HepG2 (cell line): ENCODE measurements around the gene GGT7. TPM values are rescaled to one million over a fixed set of nuclear protein-coding genes. Genes with fewer than 3 reads are reported as not detected.

Source experiments
- ESRRA ChIP-seq: sonication (generic); formaldehyde crosslinking; IDR thresholded peaks from 2 replicates; pipeline ENCODE4 v1.5.1; 2020; ENCODE audit warnings: mild to moderate bottlenecking, low read depth, missing genetic modification reagents
- FOXO4 ChIP-seq: sonication (generic); formaldehyde crosslinking; conservative IDR thresholded peaks from 2 replicates; pipeline ENCODE4 v1.8.1; 2023; ENCODE audit warnings: missing genetic modification reagents
- HCFC1 ChIP-seq: fragments of 150-350 bp; IDR thresholded peaks from 2 replicates; pipeline ENCODE4 v1.6.1; 2014; ENCODE audit warnings: low read depth, low read length
- KDM1A ChIP-seq: IDR thresholded peaks from 2 replicates; pipeline ENCODE4 v1.6.1; 2016; ENCODE audit warnings: missing compliant biosample characterization
- KDM2A ChIP-seq: sonication (generic); formaldehyde crosslinking; IDR thresholded peaks from 2 replicates; pipeline ENCODE4 v1.4.0; 2020; ENCODE audit warnings: low read depth, missing genetic modification reagents, borderline replicate concordance
- RBFOX2 ChIP-seq: fragments of 200-400 bp; formaldehyde crosslinking; IDR thresholded peaks from 2 replicates; pipeline ENCODE4 v1.6.1; 2017; ENCODE audit warnings: low read depth, mild to moderate bottlenecking, low read length
- THYN1 ChIP-seq: sonication (generic); formaldehyde crosslinking; IDR thresholded peaks from 2 replicates; pipeline ENCODE4 v1.8.1; 2023; ENCODE audit warnings: low read depth, mild to moderate bottlenecking, moderate library complexity, missing genetic modification reagents, borderline replicate concordance
- TOPORS ChIP-seq: sonication (generic); formaldehyde crosslinking; IDR thresholded peaks from 2 replicates; pipeline ENCODE4 v1.8.0; 2023; ENCODE audit warnings: mild to moderate bottlenecking, missing genetic modification reagents
- ZFP36 ChIP-seq: fragments of 150-350 bp; IDR thresholded peaks from 2 replicates; pipeline ENCODE4 v1.6.1; 2018; ENCODE audit warnings: borderline replicate concordance, low read length, low read depth; ENCODE audit not compliant: partially characterized antibody
- ZFX ChIP-seq: sonication (generic); formaldehyde crosslinking; IDR thresholded peaks from 2 replicates; pipeline ENCODE4 v1.4.0; 2020; ENCODE audit warnings: mild to moderate bottlenecking, low read depth, missing genetic modification reagents, moderate library complexity
- ZNF296 ChIP-seq: sonication (generic); formaldehyde crosslinking; conservative IDR thresholded peaks from 2 replicates; pipeline ENCODE4 v1.5.0; 2020; ENCODE audit warnings: mild to moderate bottlenecking, missing genetic modification reagents
- ZNF329 ChIP-seq: sonication (generic); formaldehyde crosslinking; IDR thresholded peaks from 2 replicates; pipeline ENCODE4 v1.9.0; 2021; ENCODE audit warnings: low read depth, mild to moderate bottlenecking, missing genetic modification reagents
- ZNF558 ChIP-seq: sonication (generic); formaldehyde crosslinking; IDR thresholded peaks from 2 replicates; pipeline ENCODE4 v1.9.0; 2022; ENCODE audit warnings: mild to moderate bottlenecking, missing genetic modification reagents, borderline replicate concordance
- ZSCAN21 ChIP-seq: sonication (generic); formaldehyde crosslinking; IDR thresholded peaks from 2 replicates; pipeline ENCODE4 v1.8.0; 2022; ENCODE audit warnings: mild to moderate bottlenecking, missing genetic modification reagents, moderate library complexity, borderline replicate concordance
- polyA plus RNA-seq, 8 experiments: library from polyadenylated mRNA; depleted of rRNA in 3 of 8; stranded (reverse) in 7 of 8; unstranded in 1 of 8; fragments of >200 nt; fragmentation: Illumina TruSeq in 4 of 8; extraction: Trizol in 4 of 8; gene quantifications; 2 replicates each; pipeline versions ENCODE4 v1.2.1 to v1.2.3, GENCODE V29; 2011 to 2016; ENCODE audit warnings: low read depth in 4 of 8, missing spikeins in 1 of 8, mixed read lengths in 1 of 8; ENCODE audit not compliant: insufficient read depth in 1 of 8
- total RNA-seq, 5 experiments: library from RNA; depleted of rRNA; stranded (reverse); fragments of >200 nt; fragmentation: Illumina TruSeq; extraction: Trizol; gene quantifications; 2 replicates each; pipeline ENCODE4 v1.2.3, GENCODE V29; 2016; ENCODE audit warnings: low read depth in 1 of 5
- TF ChIP-seq, protein P1 (sequence below): sonication (generic); formaldehyde crosslinking; IDR thresholded peaks from 2 replicates; pipeline ENCODE4 v1.5.0; 2020; ENCODE audit warnings: missing genetic modification reagents
- TF ChIP-seq, protein P2 (sequence below), 2 experiments: sonication (generic) in 1 of 2; formaldehyde crosslinking in 1 of 2; IDR thresholded peaks; 2 replicates each; pipeline versions ENCODE4 v1.6.1 to v1.9.0; 2014 to 2022; ENCODE audit warnings: antibody characterized with exemption in 1 of 2, borderline replicate concordance in 1 of 2, inconsistent platforms in 1 of 2, low read depth in 1 of 2, missing genetic modification reagents in 1 of 2
- TF ChIP-seq, protein P3 (sequence below): sonication (generic); formaldehyde crosslinking; IDR thresholded peaks from 2 replicates; pipeline ENCODE4 v1.5.1; 2020; ENCODE audit warnings: missing genetic modification reagents, mild to moderate bottlenecking, borderline replicate concordance

GGT7 gene
- total and polyA plus RNA-seq, 2 of the 13 experiments (the other 11 are each of a cell fraction or from before 2014, with no cell fraction given), result 6.6 to 23.0 TPM

DNA sequence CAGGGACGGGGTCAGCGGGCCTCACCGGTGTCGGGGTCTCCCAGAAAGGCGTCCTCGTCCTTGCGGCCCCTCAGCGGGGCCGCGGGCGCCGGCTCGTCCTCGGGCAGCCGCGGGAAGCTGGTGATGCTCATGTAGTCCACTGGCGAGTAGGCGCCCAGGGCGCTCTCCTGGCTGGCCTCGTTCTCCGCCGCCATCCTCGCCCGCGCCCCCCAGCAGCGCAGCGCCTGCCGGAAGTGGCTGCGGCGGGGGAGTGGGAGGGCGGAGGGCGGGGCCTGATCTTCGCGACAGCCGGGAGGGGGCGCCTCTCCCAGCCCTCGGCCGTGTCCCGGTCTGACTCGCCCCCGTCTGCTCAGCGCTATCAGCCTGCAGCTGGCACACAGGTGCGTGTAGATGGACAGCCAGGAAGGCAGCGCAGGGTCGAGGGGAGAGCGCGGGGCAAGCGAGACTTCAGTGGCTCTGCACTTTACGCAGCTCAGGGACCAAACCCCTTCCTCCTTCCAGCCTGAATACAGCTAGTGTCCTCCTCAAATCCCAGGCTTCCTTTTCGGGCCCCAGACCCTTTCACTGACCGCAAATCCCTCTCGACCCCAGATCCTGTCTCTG is at the start of gene GGT7 (continued):
- TF ChIP-seq THYN1 (CRISPR knock-in tag), result no peak
- TF ChIP-seq, protein P1, sequence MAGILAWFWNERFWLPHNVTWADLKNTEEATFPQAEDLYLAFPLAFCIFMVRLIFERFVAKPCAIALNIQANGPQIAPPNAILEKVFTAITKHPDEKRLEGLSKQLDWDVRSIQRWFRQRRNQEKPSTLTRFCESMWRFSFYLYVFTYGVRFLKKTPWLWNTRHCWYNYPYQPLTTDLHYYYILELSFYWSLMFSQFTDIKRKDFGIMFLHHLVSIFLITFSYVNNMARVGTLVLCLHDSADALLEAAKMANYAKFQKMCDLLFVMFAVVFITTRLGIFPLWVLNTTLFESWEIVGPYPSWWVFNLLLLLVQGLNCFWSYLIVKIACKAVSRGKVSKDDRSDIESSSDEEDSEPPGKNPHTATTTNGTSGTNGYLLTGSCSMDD (CRISPR knock-in tag), result no peak
- peak; percentile 48; the same call in 1 of the 2 replicates for TF ChIP-seq ZNF296 (CRISPR knock-in tag)
- peak; percentile 98 for TF ChIP-seq KDM2A
- peak; percentile 80; the same call in 1 of the 2 replicates for TF ChIP-seq ZNF558
- no peak for TF ChIP-seq HCFC1
- no peak for TF ChIP-seq ZFP36
- TF ChIP-seq, protein P2, sequence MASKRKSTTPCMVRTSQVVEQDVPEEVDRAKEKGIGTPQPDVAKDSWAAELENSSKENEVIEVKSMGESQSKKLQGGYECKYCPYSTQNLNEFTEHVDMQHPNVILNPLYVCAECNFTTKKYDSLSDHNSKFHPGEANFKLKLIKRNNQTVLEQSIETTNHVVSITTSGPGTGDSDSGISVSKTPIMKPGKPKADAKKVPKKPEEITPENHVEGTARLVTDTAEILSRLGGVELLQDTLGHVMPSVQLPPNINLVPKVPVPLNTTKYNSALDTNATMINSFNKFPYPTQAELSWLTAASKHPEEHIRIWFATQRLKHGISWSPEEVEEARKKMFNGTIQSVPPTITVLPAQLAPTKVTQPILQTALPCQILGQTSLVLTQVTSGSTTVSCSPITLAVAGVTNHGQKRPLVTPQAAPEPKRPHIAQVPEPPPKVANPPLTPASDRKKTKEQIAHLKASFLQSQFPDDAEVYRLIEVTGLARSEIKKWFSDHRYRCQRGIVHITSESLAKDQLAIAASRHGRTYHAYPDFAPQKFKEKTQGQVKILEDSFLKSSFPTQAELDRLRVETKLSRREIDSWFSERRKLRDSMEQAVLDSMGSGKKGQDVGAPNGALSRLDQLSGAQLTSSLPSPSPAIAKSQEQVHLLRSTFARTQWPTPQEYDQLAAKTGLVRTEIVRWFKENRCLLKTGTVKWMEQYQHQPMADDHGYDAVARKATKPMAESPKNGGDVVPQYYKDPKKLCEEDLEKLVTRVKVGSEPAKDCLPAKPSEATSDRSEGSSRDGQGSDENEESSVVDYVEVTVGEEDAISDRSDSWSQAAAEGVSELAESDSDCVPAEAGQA (IDR thresholded peaks at IDR 0.05; ENCODE audit: low read depth), result no peak
- TF ChIP-seq, protein P2 (CRISPR knock-in tag; IDR thresholded peaks at IDR 0.05; ENCODE audit: borderline replicate concordance), result no peak
- TF ChIP-seq, protein P3, sequence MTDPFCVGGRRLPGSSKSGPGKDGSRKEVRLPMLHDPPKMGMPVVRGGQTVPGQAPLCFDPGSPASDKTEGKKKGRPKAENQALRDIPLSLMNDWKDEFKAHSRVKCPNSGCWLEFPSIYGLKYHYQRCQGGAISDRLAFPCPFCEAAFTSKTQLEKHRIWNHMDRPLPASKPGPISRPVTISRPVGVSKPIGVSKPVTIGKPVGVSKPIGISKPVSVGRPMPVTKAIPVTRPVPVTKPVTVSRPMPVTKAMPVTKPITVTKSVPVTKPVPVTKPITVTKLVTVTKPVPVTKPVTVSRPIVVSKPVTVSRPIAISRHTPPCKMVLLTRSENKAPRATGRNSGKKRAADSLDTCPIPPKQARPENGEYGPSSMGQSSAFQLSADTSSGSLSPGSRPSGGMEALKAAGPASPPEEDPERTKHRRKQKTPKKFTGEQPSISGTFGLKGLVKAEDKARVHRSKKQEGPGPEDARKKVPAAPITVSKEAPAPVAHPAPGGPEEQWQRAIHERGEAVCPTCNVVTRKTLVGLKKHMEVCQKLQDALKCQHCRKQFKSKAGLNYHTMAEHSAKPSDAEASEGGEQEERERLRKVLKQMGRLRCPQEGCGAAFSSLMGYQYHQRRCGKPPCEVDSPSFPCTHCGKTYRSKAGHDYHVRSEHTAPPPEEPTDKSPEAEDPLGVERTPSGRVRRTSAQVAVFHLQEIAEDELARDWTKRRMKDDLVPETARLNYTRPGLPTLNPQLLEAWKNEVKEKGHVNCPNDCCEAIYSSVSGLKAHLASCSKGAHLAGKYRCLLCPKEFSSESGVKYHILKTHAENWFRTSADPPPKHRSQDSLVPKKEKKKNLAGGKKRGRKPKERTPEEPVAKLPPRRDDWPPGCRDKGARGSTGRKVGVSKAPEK, result no peak
- TF ChIP-seq ZNF329 (CRISPR knock-in tag), result peak; percentile 80; the same call in 1 of the 2 replicates
- peak; percentile 80; the same call in 1 of the 2 replicates for TF ChIP-seq ESRRA
- peak; percentile 91 for TF ChIP-seq ZFX (CRISPR knock-in tag)
- TF ChIP-seq ZSCAN21, result peak; percentile 68; the same call in 1 of the 2 replicates
- peak; percentile 85 for TF ChIP-seq RBFOX2
- no peak for TF ChIP-seq FOXO4 (CRISPR knock-in tag)
- TF ChIP-seq TOPORS (CRISPR knock-in tag), result no peak; the same call in none of the 2 replicates
- TF ChIP-seq KDM1A (CRISPR knock-in tag), result no peak
